Endothelial cell of umbilical vein (primary cell): Measurements from ENCODE around the gene SELENOT.

Experiments
- CTCF ChIP-seq, 2 donors: IDR thresholded peaks; 1 replicate in 1 of 2; 2 replicates in 1 of 2; pipeline ENCODE4 v1.5.1; 2011; ENCODE audit warnings: low read length in 2 of 2, mild to moderate bottlenecking in 2 of 2, moderate library complexity in 2 of 2, control low read depth in 1 of 2, inconsistent platforms in 1 of 2, low read depth in 1 of 2; ENCODE audit not compliant: insufficient read depth in 1 of 2; ENCODE audit errors: extremely low read depth in 1 of 2
- GATA2 ChIP-seq: IDR thresholded peaks from 2 replicates; pipeline ENCODE4 v1.7.0; 2011; ENCODE audit warnings: low read depth, mild to moderate bottlenecking, moderate library complexity, mixed read lengths, low read length; ENCODE audit not compliant: insufficient read length, insufficient read depth
- JUN ChIP-seq: IDR thresholded peaks from 2 replicates; pipeline ENCODE4 v1.6.1; 2011; ENCODE audit warnings: borderline replicate concordance, low read depth; ENCODE audit not compliant: insufficient read length, insufficient read depth
- POLR2A ChIP-seq: IDR thresholded peaks from 2 replicates; pipeline ENCODE4 v1.6.1; 2012; ENCODE audit warnings: low read depth, mild to moderate bottlenecking, control low read depth, low read length
- POLR2AphosphoS5 ChIP-seq: IDR thresholded peaks from 2 replicates; pipeline ENCODE4 v1.6.1; 2012; ENCODE audit warnings: low read depth, mild to moderate bottlenecking, control low read depth, low read length, moderate library complexity; ENCODE audit not compliant: insufficient read depth

- TF ChIP-seq POLR2AphosphoS5 (no peak), POLR2A (no peak), CTCF (IDR thresholded peaks at IDR 0.05; ENCODE audit: extremely low read depth in 1 of 2, insufficient read depth in 1 of 2, low read depth in 1 of 2, low read length in 2 of 2) (no peak), GATA2 (no peak), JUN (no peak)
Measured at GRCh38 chr3:150663461-150663860, 60.3 kb downstream of the SELENOT start.
